Eye (tissue), 1 donor: ENCODE results near the gene VPS36.
A peak's percentile ranks its signal among the peaks of the same experiment; 100 is the strongest.
"Not testable (repeated sequence)": the region's sequence is repeated elsewhere in the genome, so short reads cannot be mapped to it uniquely, and the experiment has no call there.

Experiments used
- DNase-seq: peaks from one replicate; pipeline ENCODE4 v3.0.0-alpha.2; 2015

Gene VPS36

GRCh38 chr13:52450012-52450792 is at the start of gene VPS36:
Gene VPS36 (minus strand): TSS chr13:52450634. CDS start chr13:52450594, 40 bp downstream.
- DNase-seq: peak; percentile 99

GRCh38 chr13:52497979-52498378 is 47.5 kb upstream of the VPS36 start:
- not testable (repeated sequence) for DNase-seq

GRCh38 chr13:52494241-52494640 is 43.8 kb upstream of the VPS36 start:
- not testable (repeated sequence) for DNase-seq

GRCh38 chr13:52491015-52491414 is 40.6 kb upstream of the VPS36 start:
- not testable (repeated sequence) for DNase-seq

GRCh38 chr13:52488763-52489162 is 38.3 kb upstream of the VPS36 start:
- DNase-seq: not testable (repeated sequence)

GRCh38 chr13:52487078-52487477 is 36.6 kb upstream of the VPS36 start:
- DNase-seq: not testable (repeated sequence)

GRCh38 chr13:52480677-52481428 is 30.4 kb upstream of the VPS36 start:
- DNase-seq: not testable (repeated sequence)

- not testable (repeated sequence) for DNase-seq
Measured at GRCh38 chr13:52468487-52468886, 18.1 kb upstream of the VPS36 start.

- DNase-seq: no peak
Measured at GRCh38 chr13:52463526-52463925, 13.1 kb upstream of the VPS36 start.

- DNase-seq: no peak
Measured at GRCh38 chr13:52461265-52461664, 10.8 kb upstream of the VPS36 start.

GRCh38 chr13:52459668-52460067 is 9.2 kb upstream of the VPS36 start:
- DNase-seq: no peak

GRCh38 chr13:52455677-52456041 is 5.2 kb upstream of the VPS36 start:
- peak; percentile 97 for DNase-seq

GRCh38 chr13:52454820-52455676 is 4.6 kb upstream of the VPS36 start, which contains the start of gene CKAP2:
Gene CKAP2 (plus strand): TSS chr13:52455478. CDS start chr13:52455557, 79 bp downstream.
- peak; percentile 97 for DNase-seq

GRCh38 chr13:52454459-52454819 is 4.0 kb upstream of the VPS36 start:
- DNase-seq: no peak

- no peak for DNase-seq
Measured at GRCh38 chr13:52452470-52452869, 2.0 kb upstream of the VPS36 start.

- DNase-seq: no peak
Measured at GRCh38 chr13:52451135-52451804, 836 bp upstream of the VPS36 start.

- DNase-seq: no peak
Measured at GRCh38 chr13:52450793-52451116, 321 bp upstream of the VPS36 start.

GRCh38 chr13:52449331-52450011 is 963 bp downstream of the VPS36 start:
- no peak for DNase-seq

- DNase-seq: no peak
Measured at GRCh38 chr13:52447815-52448552, 2.5 kb downstream of the VPS36 start.

- no peak for DNase-seq
Measured at GRCh38 chr13:52447354-52447753, 3.1 kb downstream of the VPS36 start.

- DNase-seq: no peak
Measured at GRCh38 chr13:52446265-52446664, 4.2 kb downstream of the VPS36 start.
